Spleen (tissue), 7 donors: ENCODE data around the gene SOX5.

ENCODE experiments used
- POLR2A ChIP-seq, 3 donors: fragments of 450-650 bp; IDR thresholded peaks; one replicate each; pipeline ENCODE4 v1.5.1; 2017; ENCODE audit warnings: antibody characterized with exemption in 3 of 3, mild to moderate bottlenecking in 1 of 3
- POLR2AphosphoS5 ChIP-seq, 3 donors: sonication (generic); formaldehyde crosslinking; IDR thresholded peaks; one replicate each; pipeline ENCODE4 v1.5.1; 2017; ENCODE audit warnings: antibody characterized with exemption in 3 of 3
- TF ChIP-seq, protein P1 (sequence below), 11 experiments: fragments of 200-600 bp in 7 of 11; fragments of 450-650 bp in 4 of 11; sonication (generic) in 4 of 11; IDR thresholded peaks in 8 of 11; conservative IDR thresholded peaks in 3 of 11; 1 replicate in 7 of 11; 2 replicates in 4 of 11; pipeline versions ENCODE4 v1.4.0 to v1.8.0; 2016 to 2021; ENCODE audit warnings: antibody characterized with exemption in 11 of 11, inconsistent platforms in 4 of 11, mild to moderate bottlenecking in 1 of 11
- donor health status: DM: no; HTN: no; CAD: no; lungs with moderate emphysema.
- donor health status: DM: no; HTN: no; CAD: no.
- donor health status: DM: no; HTN: no; CAD: no.

DNA sequence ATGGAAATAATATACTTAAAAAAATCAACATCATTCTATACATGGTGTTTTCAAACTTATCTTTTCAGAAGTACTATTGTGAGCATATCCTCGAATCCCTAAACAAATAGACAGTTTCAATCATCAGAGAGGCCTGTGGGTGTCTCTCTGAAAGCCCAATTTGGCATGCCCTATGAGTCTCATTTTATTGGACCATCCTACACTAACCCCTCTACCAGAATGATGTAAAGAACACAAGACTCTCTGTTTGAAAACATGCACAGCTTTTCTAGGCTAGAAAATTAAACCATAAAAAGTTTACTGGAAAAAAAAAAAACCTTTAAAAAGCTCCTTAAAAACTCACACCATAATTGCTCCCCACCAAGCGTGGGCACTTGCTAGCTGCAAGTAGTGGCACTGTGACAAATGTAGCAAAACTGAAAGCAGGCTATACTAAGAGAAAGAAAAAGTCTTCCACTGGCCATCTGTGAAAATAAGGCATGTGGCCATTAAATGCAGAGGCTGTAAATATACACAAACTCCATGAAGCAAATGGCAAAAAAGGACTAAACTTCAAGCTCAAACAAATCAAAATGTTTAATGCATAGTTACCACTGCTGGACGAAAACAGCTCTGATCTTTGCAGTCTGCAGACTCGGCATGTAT, 394.2 kb downstream of the SOX5 start:
- TF ChIP-seq, protein P1, sequence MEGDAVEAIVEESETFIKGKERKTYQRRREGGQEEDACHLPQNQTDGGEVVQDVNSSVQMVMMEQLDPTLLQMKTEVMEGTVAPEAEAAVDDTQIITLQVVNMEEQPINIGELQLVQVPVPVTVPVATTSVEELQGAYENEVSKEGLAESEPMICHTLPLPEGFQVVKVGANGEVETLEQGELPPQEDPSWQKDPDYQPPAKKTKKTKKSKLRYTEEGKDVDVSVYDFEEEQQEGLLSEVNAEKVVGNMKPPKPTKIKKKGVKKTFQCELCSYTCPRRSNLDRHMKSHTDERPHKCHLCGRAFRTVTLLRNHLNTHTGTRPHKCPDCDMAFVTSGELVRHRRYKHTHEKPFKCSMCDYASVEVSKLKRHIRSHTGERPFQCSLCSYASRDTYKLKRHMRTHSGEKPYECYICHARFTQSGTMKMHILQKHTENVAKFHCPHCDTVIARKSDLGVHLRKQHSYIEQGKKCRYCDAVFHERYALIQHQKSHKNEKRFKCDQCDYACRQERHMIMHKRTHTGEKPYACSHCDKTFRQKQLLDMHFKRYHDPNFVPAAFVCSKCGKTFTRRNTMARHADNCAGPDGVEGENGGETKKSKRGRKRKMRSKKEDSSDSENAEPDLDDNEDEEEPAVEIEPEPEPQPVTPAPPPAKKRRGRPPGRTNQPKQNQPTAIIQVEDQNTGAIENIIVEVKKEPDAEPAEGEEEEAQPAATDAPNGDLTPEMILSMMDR (IDR thresholded peaks at IDR 0.05 in 8 of 11, conservative IDR thresholded peaks at IDR 0.05 in 3 of 11) = no peak
- TF ChIP-seq POLR2A (IDR thresholded peaks at IDR 0.05) = no peak
- no peak for TF ChIP-seq POLR2AphosphoS5 (IDR thresholded peaks at IDR 0.05)
